SK-N-SH (cell line): ENCODE measurements around the gene CSNK1G2. TPM values are rescaled to one million over a fixed set of nuclear protein-coding genes. Genes with fewer than 3 reads are reported as not detected.

Experiments
- CTCF ChIA-PET: fragments of 300-600, 350-600 bp; formaldehyde crosslinking; extraction: SDS; loops from one replicate; lab custom pipeline; 2021; lab: Yijun Ruan, JAX
- POLR2A ChIA-PET: fragments of 350-600 bp; sonication (Branson Sonifier 250); formaldehyde crosslinking; extraction: SDS; loops from one replicate; lab custom pipeline; 2020; ENCODE audit warnings: antibody characterized with exemption, inconsistent platforms; lab: Yijun Ruan, JAX
- DNase-seq: peaks from one replicate; pipeline ENCODE4 v3.0.0; 2012
- H2AFZ ChIP-seq: fragments of 200-600 bp; sonication (generic); 2 replicates; pipeline ENCODE4 v1.8.1; 2016; ENCODE audit warnings: antibody characterized with exemption, mild to moderate bottlenecking, low read depth
- H3F3A ChIP-seq: fragments of 200-600 bp; sonication (generic); replicated peaks from 2 replicates; pipeline ENCODE3; 2016; ENCODE audit warnings: antibody characterized with exemption, mild to moderate bottlenecking; ENCODE audit not compliant: insufficient read depth
- H3K27ac ChIP-seq, 2 experiments: fragments of 200-500 bp in 1 of 2; fragments of 200-600 bp in 1 of 2; sonication (Bioruptor generic) in 1 of 2; sonication (generic), shearing (Covaris generic) in 1 of 2; 2 replicates each; pipeline versions ENCODE4 v1.5.1 to v1.6.1; 2014 to 2016; ENCODE audit warnings: low read depth in 2 of 2, inconsistent platforms in 1 of 2, low read length in 1 of 2, mild to moderate bottlenecking in 1 of 2, mixed read lengths in 1 of 2
- H3K27me3 ChIP-seq: fragments of 200-600 bp; sonication (generic), shearing (Covaris generic); 2 replicates; pipeline ENCODE4 v1.6.1; 2016; ENCODE audit warnings: mixed run types; ENCODE audit not compliant: insufficient read depth
- H3K36me3 ChIP-seq, 2 experiments: fragments of 200-500 bp in 1 of 2; fragments of 200-600 bp in 1 of 2; sonication (Bioruptor generic) in 1 of 2; sonication (generic) in 1 of 2; replicated peaks in 1 of 2; 2 replicates each; pipeline versions ENCODE3 to v1.5.1; 2014 to 2016; ENCODE audit warnings: low read length in 1 of 2, mild to moderate bottlenecking in 1 of 2; ENCODE audit not compliant: insufficient read depth in 2 of 2, control insufficient read depth in 1 of 2
- H3K4me1 ChIP-seq, 2 experiments: fragments of 200-500 bp in 1 of 2; fragments of 200-600 bp in 1 of 2; sonication (Bioruptor generic) in 1 of 2; sonication (generic), shearing (Covaris generic) in 1 of 2; 2 replicates each; pipeline versions ENCODE4 v1.5.1 to v1.6.1; 2014 to 2016; ENCODE audit warnings: low read depth in 1 of 2, low read length in 1 of 2, mixed run types in 1 of 2; ENCODE audit not compliant: insufficient read depth in 2 of 2, control insufficient read depth in 1 of 2
- H3K4me2 ChIP-seq: fragments of 200-600 bp; sonication (generic), shearing (Covaris generic); 2 replicates; pipeline ENCODE4 v1.6.1; 2017; ENCODE audit warnings: mixed run types
- H3K4me3 ChIP-seq, 2 experiments: fragments of 200-500 bp in 1 of 2; fragments of 200-600 bp in 1 of 2; sonication (Bioruptor generic) in 1 of 2; sonication (generic), shearing (Covaris generic) in 1 of 2; 2 replicates each; pipeline versions ENCODE4 v1.5.1 to v1.8.1; 2014 to 2016; ENCODE audit warnings: low read depth in 2 of 2, inconsistent platforms in 1 of 2, low read length in 1 of 2, mild to moderate bottlenecking in 1 of 2, mixed read lengths in 1 of 2, moderate library complexity in 1 of 2
- H3K79me2 ChIP-seq: fragments of 200-600 bp; sonication (generic); 2 replicates; pipeline ENCODE4 v1.8.1; 2017; ENCODE audit warnings: mild to moderate bottlenecking; ENCODE audit not compliant: insufficient read depth
- H3K9ac ChIP-seq: fragments of 200-600 bp; sonication (generic); 2 replicates; pipeline ENCODE4 v1.6.1; 2017; ENCODE audit warnings: mixed run types
- H3K9me2 ChIP-seq: fragments of 200-600 bp; sonication (generic); 2 replicates; pipeline ENCODE4 v1.6.1; 2017; ENCODE audit warnings: mixed run types
- H3K9me3 ChIP-seq: fragments of 200-600 bp; sonication (generic); 2 replicates; pipeline ENCODE4 v1.6.1; 2017; ENCODE audit warnings: mixed run types, mild to moderate bottlenecking, moderate library complexity
- H4K20me1 ChIP-seq: fragments of 200-600 bp; sonication (generic); 2 replicates; pipeline ENCODE4 v1.6.1; 2017; ENCODE audit warnings: mild to moderate bottlenecking, mixed run types; ENCODE audit not compliant: insufficient read depth
- CHD2 ChIP-seq: fragments of 150-350 bp; IDR thresholded peaks from 2 replicates; pipeline ENCODE4 v1.6.1; 2018; ENCODE audit warnings: low read length; ENCODE audit not compliant: partially characterized antibody
- CTCF ChIP-seq: fragments of 200-600 bp; sonication (generic); IDR thresholded peaks from 2 replicates; pipeline ENCODE4 v1.6.1; 2017; ENCODE audit warnings: antibody characterized with exemption, mild to moderate bottlenecking, moderate library complexity
- EP300 ChIP-seq, 2 experiments: IDR thresholded peaks; 2 replicates each; pipeline versions ENCODE4 v1.4.0 to v1.6.1; 2012; ENCODE audit warnings: borderline replicate concordance in 1 of 2, low read depth in 1 of 2, low read length in 1 of 2
- EZH2phosphoT487 ChIP-seq: fragments of 200-600 bp; sonication (generic); IDR thresholded peaks from 2 replicates; pipeline ENCODE4 v1.6.1; 2017; ENCODE audit warnings: low read depth, mixed run types, mild to moderate bottlenecking, antibody characterized with exemption, moderate library complexity, borderline replicate concordance
- FOXJ3 ChIP-seq: sonication (generic); formaldehyde crosslinking; IDR thresholded peaks from 2 replicates; pipeline ENCODE4 v1.5.1; 2020; ENCODE audit warnings: mild to moderate bottlenecking, missing genetic modification reagents
- GATA2 ChIP-seq: sonication (generic); formaldehyde crosslinking; IDR thresholded peaks from 2 replicates; pipeline ENCODE4 v1.5.0; 2020; ENCODE audit warnings: mild to moderate bottlenecking, missing genetic modification reagents
- IRF3 ChIP-seq: fragments of 150-350 bp; IDR thresholded peaks from 2 replicates; pipeline ENCODE4 v1.6.1; 2016; ENCODE audit warnings: mild to moderate bottlenecking, low read depth, low read length
- JUND ChIP-seq: IDR thresholded peaks from 2 replicates; pipeline ENCODE4 v1.4.0; 2012
- MEF2A ChIP-seq: IDR thresholded peaks from 2 replicates; pipeline ENCODE4 v1.4.0; 2012; ENCODE audit warnings: low read depth, borderline replicate concordance
- NFIC ChIP-seq: IDR thresholded peaks from 2 replicates; pipeline ENCODE4 v1.4.0; 2012; ENCODE audit warnings: borderline replicate concordance
- PBX3 ChIP-seq: IDR thresholded peaks from 2 replicates; pipeline ENCODE4; 2012
- RAD21 ChIP-seq: IDR thresholded peaks from 2 replicates; pipeline ENCODE4 v1.6.1; 2012; ENCODE audit warnings: mild to moderate bottlenecking, low read length
- REST ChIP-seq: IDR thresholded peaks from 2 replicates; pipeline ENCODE4 v1.6.1; 2012; ENCODE audit warnings: mild to moderate bottlenecking, low read depth, low read length, moderate library complexity
- RFX5 ChIP-seq: IDR thresholded peaks from 2 replicates; pipeline ENCODE4 v1.6.1; 2012; ENCODE audit warnings: mild to moderate bottlenecking, improper control_type of control experiment, low read length
- SIN3A ChIP-seq: IDR thresholded peaks from 2 replicates; pipeline ENCODE4 v1.6.1; 2012; ENCODE audit warnings: low read depth, mild to moderate bottlenecking, low read length, moderate library complexity, borderline replicate concordance
- TAF1 ChIP-seq: IDR thresholded peaks from 2 replicates; pipeline ENCODE4 v1.6.1; 2012; ENCODE audit warnings: low read depth, mild to moderate bottlenecking, low read length, moderate library complexity, borderline replicate concordance
- TEAD4 ChIP-seq: IDR thresholded peaks from 2 replicates; pipeline ENCODE4 v1.4.0; 2012; ENCODE audit warnings: mild to moderate bottlenecking, borderline replicate concordance; ENCODE audit not compliant: insufficient read depth
- WGBS: methylation state at CpG from one replicate; pipeline ENCODE4 v1.1.6; 2017; ENCODE audit warnings: low lambda C conversion rate; 5-methylcytosine and 5-hydroxymethylcytosine counted together
- polyA plus RNA-seq, 3 experiments: library from polyadenylated mRNA; depleted of rRNA; stranded (reverse); fragments of >200 nt; gene quantifications; 2 replicates each; pipeline ENCODE4 v1.2.3, GENCODE V29; 2012

Gene CSNK1G2
- polyA plus RNA-seq, 1 of the 3 experiments (the other 2 are of a cell fraction): 79.4 TPM

- CTCF ChIA-PET: interaction anchor here (0.8 to 1.3 kb wide), 2 partner anchors 16 to 146 kb away, joined by 3 read pairs; no protein-coding TSS in a partner anchor
- Histone ChIP-seq H3K36me3 (peaks cover 0 to 26% of the 10 kb centered on the region in 2 experiments), H3K4me2 (no peak overlapping the region), H2AFZ (no peak overlapping the region), H3K27me3 (no peaks in the 10 kb centered on the region), H3K4me3 (no peak overlapping the region), H3K9ac (no peak overlapping the region), H4K20me1 (no peaks in the 10 kb centered on the region), H3K79me2 (no peaks in the 10 kb centered on the region), H3K9me2 (no peaks in the 10 kb centered on the region), H3K9me3 (no peaks in the 10 kb centered on the region), H3K4me1 (peaks cover 0 to 3% of the 10 kb centered on the region in 2 experiments; a peak in 1 of 4 replicates), H3F3A (no peaks in the 10 kb centered on the region), H3K27ac (no peak overlapping the region)
- 94% methylated on average over 11 of the region's 35 CpGs for WGBS
- no peak for DNase-seq
- TF ChIP-seq TAF1: no peak
- no peak for TF ChIP-seq CTCF
- no peak for TF ChIP-seq MEF2A
- no peak for TF ChIP-seq CHD2
- no peak for TF ChIP-seq REST
- no peak for TF ChIP-seq FOXJ3 (CRISPR knock-in tag)
- POLR2A ChIA-PET: interaction anchor here (0.5 kb wide), 1 partner anchor 1650 kb away, joined by 4 read pairs; no protein-coding TSS in a partner anchor
Measured at GRCh38 chr19:1924320-1924961, 16.5 kb upstream of the CSNK1G2 start.

- Histone ChIP-seq H3K27ac (no peak overlapping the region), H3K9me3 (no peaks in the 10 kb centered on the region), H3K4me3 (no peak overlapping the region), H3K9me2 (no peaks in the 10 kb centered on the region), H4K20me1 (no peaks in the 10 kb centered on the region), H2AFZ (no peak overlapping the region), H3F3A (no peaks in the 10 kb centered on the region), H3K4me2 (no peak overlapping the region), H3K36me3 (peaks cover 0 to 21% of the 10 kb centered on the region in 2 experiments), H3K79me2 (no peaks in the 10 kb centered on the region), H3K9ac (no peak overlapping the region), H3K27me3 (no peaks in the 10 kb centered on the region), H3K4me1 (peaks cover 6 to 8% of the 10 kb centered on the region in 2 experiments; a peak in 2 of 4 replicates)
- 90% methylated on average over 4 of the region's 16 CpGs for WGBS
- no peak for DNase-seq
- POLR2A ChIA-PET: no interaction called here
- CTCF ChIA-PET: no interaction called here
- TF ChIP-seq RFX5: no peak
- TF ChIP-seq IRF3: no peak
- TF ChIP-seq RAD21: no peak
- no peak for TF ChIP-seq JUND
- TF ChIP-seq EP300 (IDR thresholded peaks at IDR 0.05; ENCODE audit: borderline replicate concordance in 1 of 2, low read depth in 1 of 2, low read length in 1 of 2): no peak
- no peak for TF ChIP-seq SIN3A
- no peak for TF ChIP-seq TEAD4
- TF ChIP-seq GATA2 (CRISPR knock-in tag): no peak
- no peak for TF ChIP-seq NFIC
- no peak for TF ChIP-seq EZH2phosphoT487
- TF ChIP-seq PBX3: no peak
Measured at GRCh38 chr19:1925544-1925943, 15.4 kb upstream of the CSNK1G2 start.
